HFF-Myc (cell line): Measurements from ENCODE around the gene CD4.

Experiments used
- DNase-seq: peaks from one replicate; pipeline ENCODE4 v3.0.0-alpha.2; 2011; ENCODE audit warnings: low read depth; ENCODE audit errors: extremely low read depth
- H3K4me3 ChIP-seq: replicated peaks from 2 replicates; pipeline ENCODE4 v1.5.1; 2011; ENCODE audit warnings: low read depth, mild to moderate bottlenecking, control low read depth, low read length
- TF ChIP-seq, protein P1 (sequence below): IDR thresholded peaks from 2 replicates; pipeline ENCODE4 v1.5.1; 2012; ENCODE audit warnings: mild to moderate bottlenecking, low read depth, low read length, control low read depth; ENCODE audit errors: missing control alignments

Gene CD4

GRCh38 chr12:6779708-6780432 lies 9.5 kb upstream of the CD4 start:
- no peak overlapping the region for H3K4me3 ChIP-seq
- no peak for DNase-seq
- TF ChIP-seq, protein P1, sequence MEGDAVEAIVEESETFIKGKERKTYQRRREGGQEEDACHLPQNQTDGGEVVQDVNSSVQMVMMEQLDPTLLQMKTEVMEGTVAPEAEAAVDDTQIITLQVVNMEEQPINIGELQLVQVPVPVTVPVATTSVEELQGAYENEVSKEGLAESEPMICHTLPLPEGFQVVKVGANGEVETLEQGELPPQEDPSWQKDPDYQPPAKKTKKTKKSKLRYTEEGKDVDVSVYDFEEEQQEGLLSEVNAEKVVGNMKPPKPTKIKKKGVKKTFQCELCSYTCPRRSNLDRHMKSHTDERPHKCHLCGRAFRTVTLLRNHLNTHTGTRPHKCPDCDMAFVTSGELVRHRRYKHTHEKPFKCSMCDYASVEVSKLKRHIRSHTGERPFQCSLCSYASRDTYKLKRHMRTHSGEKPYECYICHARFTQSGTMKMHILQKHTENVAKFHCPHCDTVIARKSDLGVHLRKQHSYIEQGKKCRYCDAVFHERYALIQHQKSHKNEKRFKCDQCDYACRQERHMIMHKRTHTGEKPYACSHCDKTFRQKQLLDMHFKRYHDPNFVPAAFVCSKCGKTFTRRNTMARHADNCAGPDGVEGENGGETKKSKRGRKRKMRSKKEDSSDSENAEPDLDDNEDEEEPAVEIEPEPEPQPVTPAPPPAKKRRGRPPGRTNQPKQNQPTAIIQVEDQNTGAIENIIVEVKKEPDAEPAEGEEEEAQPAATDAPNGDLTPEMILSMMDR: no peak

GRCh38 chr12:6780573-6780972 lies 8.8 kb upstream of the CD4 start:
- no peak for DNase-seq
- H3K4me3 ChIP-seq: no peak overlapping the region
- TF ChIP-seq, protein P1: no peak

DNA sequence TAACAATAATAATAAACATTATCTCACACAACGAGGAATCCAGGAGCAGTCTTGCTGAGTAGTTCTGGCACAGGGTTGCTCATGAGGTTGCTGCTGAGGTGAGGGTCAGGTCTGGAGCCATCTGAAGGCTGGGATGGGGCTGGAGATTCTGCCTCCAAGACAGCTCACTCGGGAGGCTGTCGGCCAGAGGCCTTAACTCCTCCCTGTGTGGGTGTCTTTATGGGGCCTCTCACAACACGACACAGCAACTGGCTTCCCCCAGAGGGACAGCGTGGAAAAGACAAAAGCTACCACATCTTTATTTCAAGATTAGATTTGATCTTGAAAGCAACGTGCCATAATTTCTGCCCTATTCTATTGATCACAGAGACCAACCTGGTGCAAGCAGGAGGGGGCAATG lies 7.2 kb upstream of the CD4 start:
- no peak for DNase-seq
- no peak overlapping the region for H3K4me3 ChIP-seq
- TF ChIP-seq, protein P1: no peak

DNA sequence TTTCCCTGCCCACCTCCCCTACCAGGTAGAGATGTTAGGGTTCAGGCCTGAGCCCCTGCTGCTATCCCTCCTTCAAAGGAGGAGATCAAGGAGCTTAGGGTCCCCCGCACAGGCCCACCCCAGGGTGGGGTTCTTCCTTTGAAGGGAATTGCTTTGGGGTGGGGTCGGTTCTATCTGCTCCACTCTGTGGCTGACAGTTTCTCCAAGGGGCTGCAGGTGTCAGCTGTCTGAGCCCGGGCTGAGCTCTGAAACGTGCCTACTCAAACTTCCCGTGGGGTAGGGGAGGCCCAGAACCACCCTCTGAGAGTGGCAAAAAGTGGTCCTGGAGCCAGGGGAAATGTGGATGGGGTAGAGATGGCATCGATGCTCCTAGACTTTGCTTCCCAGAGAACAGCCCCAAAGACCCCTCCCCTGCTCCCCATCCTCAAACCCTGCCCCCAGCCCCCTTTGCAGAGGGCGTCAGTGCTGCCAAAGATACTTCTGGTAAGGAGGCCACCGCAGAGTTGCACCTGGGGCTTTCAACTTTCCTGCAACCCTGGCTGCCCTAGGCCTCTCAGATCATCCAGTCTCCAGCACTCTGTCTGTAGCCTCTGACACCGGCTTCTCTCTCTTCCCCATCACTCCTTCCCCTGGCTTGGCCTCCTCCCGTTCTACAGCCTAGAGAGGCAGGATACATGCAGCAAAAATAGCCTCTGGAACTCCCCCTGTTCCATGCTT lies 6.3 kb upstream of the CD4 start:
- TF ChIP-seq, protein P1: no peak
- H3K4me3 ChIP-seq: no peak overlapping the region
- no peak for DNase-seq

- TF ChIP-seq, protein P1: no peak
- no peak overlapping the region for H3K4me3 ChIP-seq
- no peak for DNase-seq
These were observed 5.5 kb upstream of the CD4 start for GRCh38 chr12:6783828-6784227.

DNA sequence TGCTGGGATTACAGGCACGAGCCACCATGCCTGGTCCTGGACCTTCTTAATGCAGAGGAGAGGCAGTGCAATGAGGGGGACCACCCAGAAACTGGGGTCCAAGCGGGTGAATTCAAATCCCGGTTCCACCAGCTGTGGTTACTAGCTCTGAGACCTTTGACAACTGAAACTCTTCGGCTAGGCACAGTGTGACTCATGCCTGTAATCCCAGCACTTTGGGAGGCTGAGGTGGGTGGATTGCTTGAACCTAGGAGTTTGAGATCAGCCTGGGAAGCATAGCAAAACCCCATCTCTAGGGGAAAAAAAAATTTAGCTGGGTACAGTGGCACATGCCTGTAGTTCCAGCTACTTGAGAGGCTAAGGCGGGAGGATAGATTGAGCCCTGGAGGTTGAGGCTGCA lies 5.0 kb upstream of the CD4 start:
- TF ChIP-seq, protein P1: no peak
- DNase-seq: no peak
- no peak overlapping the region for H3K4me3 ChIP-seq
